T-helper 2 cell treated with Interferon-gamma antibody and Interleukin-4, amounts not matched to agents 5 μg/mL and 100 μg/mL, for 36 hours (primary cell): Measurements from ENCODE around the gene MAP7D1.
A peak's percentile ranks its signal among the peaks of the same experiment; 100 is the strongest.
"Not testable (repeated sequence)": the region's sequence is repeated elsewhere in the genome, so short reads cannot be mapped to it uniquely, and the experiment has no call there.

Experiments
- DNase-seq: peaks from one replicate; pipeline ENCODE4 v3.0.0; 2021; ENCODE audit warnings: low spot score
- H3K27ac Mint-ChIP-seq: one replicate; pipeline ENCODE4 v1.8.0; 2021; ENCODE audit warnings: mild to moderate bottlenecking, mixed read lengths
- H3K27me3 Mint-ChIP-seq: one replicate; pipeline ENCODE4 v1.8.0; 2021; ENCODE audit warnings: low read depth, mixed read lengths
- H3K36me3 Mint-ChIP-seq: one replicate; pipeline ENCODE4 v1.8.0; 2021; ENCODE audit warnings: low read depth, mixed read lengths
- H3K4me1 Mint-ChIP-seq: one replicate; pipeline ENCODE4 v1.8.0; 2021; ENCODE audit warnings: low read depth, mixed read lengths
- H3K4me3 Mint-ChIP-seq: one replicate; pipeline ENCODE4 v1.8.0; 2022; ENCODE audit warnings: mild to moderate bottlenecking, moderate library complexity, mixed read lengths
- H3K9me3 Mint-ChIP-seq: one replicate; pipeline ENCODE4 v1.8.0; 2021; ENCODE audit warnings: mixed read lengths

MAP7D1 gene

DNA sequence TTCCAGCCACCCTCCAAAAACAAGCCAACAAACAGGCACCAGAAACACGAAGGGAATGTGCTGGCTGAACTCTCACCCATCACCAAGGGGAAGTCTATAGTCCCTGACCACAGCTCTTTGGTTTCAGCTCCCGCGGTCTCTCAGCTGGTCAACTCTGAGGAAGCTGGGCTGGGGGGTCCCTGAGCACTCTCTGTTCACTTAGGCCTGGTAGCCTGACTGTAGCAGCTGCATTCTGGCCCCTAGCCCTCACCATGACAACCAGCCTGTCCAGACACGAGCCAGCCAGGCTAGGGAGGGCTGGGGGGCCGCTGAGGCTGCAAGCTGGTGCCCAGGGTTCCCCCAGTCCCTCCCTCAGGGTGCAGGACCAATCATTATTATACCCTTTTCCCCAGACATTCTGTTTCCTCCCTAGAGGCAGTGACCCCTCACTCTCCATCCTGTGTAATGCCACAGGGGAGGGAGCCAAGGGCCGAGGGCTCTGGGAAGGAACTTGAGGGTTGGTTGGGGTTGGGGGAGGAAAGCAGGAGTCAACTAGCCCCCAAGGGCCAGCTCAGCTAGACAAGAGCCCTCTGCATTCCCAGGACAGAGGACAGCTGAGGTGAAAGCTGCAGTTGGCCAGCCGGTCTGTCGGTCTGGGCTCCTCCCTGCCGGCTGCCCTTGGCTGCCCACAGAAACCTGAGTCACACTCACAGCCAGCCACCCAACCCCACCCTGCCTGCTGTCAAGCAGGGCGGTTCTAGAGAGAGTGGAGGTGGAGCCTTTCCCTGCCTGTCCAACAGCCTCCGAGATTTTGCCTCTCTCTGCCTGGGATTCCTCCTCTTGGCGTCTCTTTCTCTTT is 5.4 kb upstream of the MAP7D1 start:
- Mint-ChIP-seq H3K4me3 (peak overlapping the region; percentile 95), H3K36me3 (peaks cover 8% of the 10 kb centered on the region), H3K27ac (peak overlapping the region; percentile 94), H3K27me3 (no peaks in the 10 kb centered on the region), H3K4me1 (peaks cover 45% of the 10 kb centered on the region), H3K9me3 (no peaks in the 10 kb centered on the region)
- peak; percentile 86 for DNase-seq

- H3K36me3 Mint-ChIP-seq, result peaks cover 8% of the 10 kb centered on the region
- peak overlapping the region; percentile 95 for H3K4me3 Mint-ChIP-seq
- peak overlapping the region; percentile 94 for H3K27ac Mint-ChIP-seq
- no peak for DNase-seq
- H3K4me1 Mint-ChIP-seq, result peaks cover 45% of the 10 kb centered on the region
- H3K9me3 Mint-ChIP-seq, result no peaks in the 10 kb centered on the region
- no peaks in the 10 kb centered on the region for H3K27me3 Mint-ChIP-seq
These were observed 4.7 kb upstream of the MAP7D1 start for GRCh38 chr1:36151134-36151844.

- Mint-ChIP-seq H3K4me3 (peak overlapping the region; percentile 81), H3K9me3 (no peaks in the 10 kb centered on the region), H3K27me3 (no peaks in the 10 kb centered on the region), H3K27ac (peak overlapping the region; percentile 90), H3K4me1 (peaks cover 45% of the 10 kb centered on the region), H3K36me3 (peaks cover 5% of the 10 kb centered on the region)
- DNase-seq, result peak; percentile 65
These were observed 4.1 kb upstream of the MAP7D1 start for GRCh38 chr1:36151845-36152203.

- Mint-ChIP-seq H3K4me3 (peak overlapping the region; percentile 61), H3K9me3 (no peaks in the 10 kb centered on the region), H3K36me3 (peaks cover 16% of the 10 kb centered on the region), H3K27me3 (no peaks in the 10 kb centered on the region), H3K27ac (peak overlapping the region; percentile 62), H3K4me1 (peaks cover 49% of the 10 kb centered on the region)
- DNase-seq, result no peak
These were observed 2.5 kb upstream of the MAP7D1 start for GRCh38 chr1:36153476-36153875.

- no peaks in the 10 kb centered on the region for H3K9me3 Mint-ChIP-seq
- peak overlapping the region; percentile 75 for H3K27ac Mint-ChIP-seq
- no peak for DNase-seq
- H3K4me3 Mint-ChIP-seq, result peak overlapping the region; percentile 87
- no peaks in the 10 kb centered on the region for H3K27me3 Mint-ChIP-seq
- peaks cover 19% of the 10 kb centered on the region for H3K36me3 Mint-ChIP-seq
- H3K4me1 Mint-ChIP-seq, result peaks cover 53% of the 10 kb centered on the region
These were observed 1.6 kb upstream of the MAP7D1 start for GRCh38 chr1:36154335-36154734.

DNA sequence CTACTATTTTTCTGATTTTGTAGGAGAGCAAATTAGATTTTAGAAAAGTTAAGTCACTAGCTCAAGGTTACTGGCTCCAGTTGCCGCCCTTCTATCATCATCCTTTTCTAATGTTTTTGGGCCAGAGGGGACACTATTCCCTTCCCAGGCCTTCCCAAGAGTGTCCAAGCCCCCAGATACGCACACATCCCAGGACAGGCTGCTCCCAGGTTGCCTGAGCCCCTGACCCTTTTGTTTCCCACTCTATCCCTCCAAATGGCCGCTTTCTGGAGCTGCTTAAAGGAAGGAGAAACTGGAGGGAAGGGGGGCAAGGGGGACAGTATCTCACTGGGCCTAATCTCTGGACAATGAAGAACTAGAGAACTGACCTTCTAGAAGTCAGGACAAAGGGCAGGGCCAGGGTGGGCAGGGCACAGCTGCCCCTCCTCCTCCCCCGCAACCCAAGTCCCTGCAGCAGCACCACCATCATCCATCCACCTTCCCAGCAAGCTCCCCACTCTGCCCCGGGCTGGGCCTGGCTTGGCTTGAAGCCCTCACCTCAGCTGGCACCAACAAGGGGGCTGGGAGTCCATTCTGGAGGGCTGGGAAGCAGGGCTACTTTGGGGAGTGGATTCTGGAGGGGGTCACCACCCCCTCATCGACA is 1.1 kb upstream of the MAP7D1 start:
- Mint-ChIP-seq H3K9me3 (no peaks in the 10 kb centered on the region), H3K27me3 (no peaks in the 10 kb centered on the region), H3K36me3 (peaks cover 24% of the 10 kb centered on the region), H3K4me1 (peaks cover 56% of the 10 kb centered on the region), H3K27ac (peak overlapping the region; percentile 75), H3K4me3 (peak overlapping the region; percentile 87)
- DNase-seq, result no peak

- peak overlapping the region; percentile 82 for H3K4me3 Mint-ChIP-seq
- peaks cover 35% of the 10 kb centered on the region for H3K36me3 Mint-ChIP-seq
- peak; percentile 60 for DNase-seq
- no peaks in the 10 kb centered on the region for H3K27me3 Mint-ChIP-seq
- peak overlapping the region; percentile 91 for H3K27ac Mint-ChIP-seq
- H3K4me1 Mint-ChIP-seq, result peaks cover 56% of the 10 kb centered on the region
- H3K9me3 Mint-ChIP-seq, result no peaks in the 10 kb centered on the region
These were observed 562 bp downstream of the MAP7D1 start for GRCh38 chr1:36156329-36157114.

DNA sequence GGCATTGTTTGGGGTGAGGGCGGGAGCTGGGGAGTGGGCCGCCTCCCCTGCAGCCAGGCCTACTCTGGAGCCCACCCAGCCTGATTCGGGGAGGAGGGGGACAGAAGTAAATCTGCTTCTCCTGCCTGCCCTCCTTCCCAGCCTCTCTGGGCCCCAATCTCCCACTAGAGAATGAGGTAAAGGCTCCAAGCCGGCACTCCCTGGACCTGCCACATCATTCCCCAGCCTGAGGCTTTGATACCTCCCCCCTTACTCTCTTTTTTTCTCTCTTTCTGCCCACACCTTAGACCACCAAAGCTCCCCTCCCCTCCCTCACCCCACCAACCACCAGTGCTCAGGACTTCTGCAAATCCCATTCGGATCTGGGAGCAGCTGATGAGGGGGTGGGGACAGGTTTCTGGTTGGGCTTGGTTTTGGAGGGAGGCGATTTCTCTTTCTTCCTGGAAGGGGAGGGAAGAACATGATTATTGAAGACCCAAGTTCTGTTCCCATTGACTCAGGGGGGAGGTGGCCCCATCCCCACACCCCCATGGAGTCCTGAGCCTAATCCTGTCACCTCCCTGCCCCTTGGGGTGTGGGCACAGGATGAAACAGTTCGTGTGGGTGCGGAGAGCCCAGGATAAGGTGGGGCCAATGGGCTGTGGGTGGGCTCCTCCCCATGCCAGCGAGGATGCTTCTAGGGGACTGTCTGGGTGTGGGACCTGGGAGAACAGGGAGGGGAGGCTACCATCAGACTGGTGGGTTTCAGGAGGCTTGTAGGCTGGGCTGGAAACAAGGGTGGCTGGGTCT is 1.3 kb downstream of the MAP7D1 start:
- Mint-ChIP-seq H3K4me3 (peak overlapping the region; percentile 82), H3K27ac (peak overlapping the region; percentile 91), H3K4me1 (peaks cover 56% of the 10 kb centered on the region), H3K36me3 (peaks cover 42% of the 10 kb centered on the region), H3K9me3 (no peaks in the 10 kb centered on the region), H3K27me3 (no peaks in the 10 kb centered on the region)
- no peak for DNase-seq

GRCh38 chr1:36157973-36158826 is 2.2 kb downstream of the MAP7D1 start:
- Mint-ChIP-seq H3K4me3 (peak overlapping the region; percentile 82), H3K9me3 (no peaks in the 10 kb centered on the region), H3K27me3 (no peaks in the 10 kb centered on the region), H3K27ac (peak overlapping the region; percentile 91), H3K4me1 (peaks cover 61% of the 10 kb centered on the region), H3K36me3 (peaks cover 47% of the 10 kb centered on the region)
- DNase-seq, result no peak

DNA sequence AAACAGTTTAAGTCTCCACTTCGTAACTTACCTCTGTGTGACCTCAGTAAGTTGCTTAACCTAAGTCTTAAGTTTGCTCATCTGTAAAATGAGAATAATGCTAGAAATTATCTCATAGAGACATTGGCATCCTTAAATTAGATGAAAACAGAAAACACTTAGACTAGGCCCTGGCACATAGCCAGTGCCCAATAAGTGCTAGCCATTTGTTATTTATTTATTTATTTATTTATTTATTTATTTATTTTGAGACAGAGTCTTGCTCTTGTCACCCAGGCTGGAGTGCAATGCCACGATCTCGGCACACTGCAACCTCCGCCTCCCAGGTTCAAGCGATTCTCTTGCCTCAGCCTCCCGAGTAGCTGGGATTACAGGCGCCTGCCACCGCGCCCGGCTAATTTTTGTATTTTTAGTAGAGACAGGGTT is 2.9 kb downstream of the MAP7D1 start:
- H3K4me1 Mint-ChIP-seq, result peaks cover 59% of the 10 kb centered on the region
- DNase-seq, H3K9me3 Mint-ChIP-seq, H3K27me3 Mint-ChIP-seq: not testable (repeated sequence)
- H3K36me3 Mint-ChIP-seq, result peaks cover 47% of the 10 kb centered on the region
- peak overlapping the region; percentile 83 for H3K4me3 Mint-ChIP-seq
- H3K27ac Mint-ChIP-seq, result peak overlapping the region; percentile 91

GRCh38 chr1:36159614-36160387 is 3.8 kb downstream of the MAP7D1 start:
- H3K36me3 Mint-ChIP-seq, result peaks cover 55% of the 10 kb centered on the region
- H3K27ac Mint-ChIP-seq, result peak overlapping the region; percentile 93
- no peak for DNase-seq
- H3K4me1 Mint-ChIP-seq, result peaks cover 60% of the 10 kb centered on the region
- peak overlapping the region; percentile 83 for H3K4me3 Mint-ChIP-seq
- no peaks in the 10 kb centered on the region for H3K9me3 Mint-ChIP-seq
- H3K27me3 Mint-ChIP-seq, result no peaks in the 10 kb centered on the region
